PC-9 (cell line): Measurements from ENCODE around the gene STUM.

Experiments used
- CTCF ChIP-seq: fragments of 200-600 bp; sonication (generic); conservative IDR thresholded peaks from 2 replicates; pipeline ENCODE4 v1.6.1; 2017; ENCODE audit warnings: mixed run types, antibody characterized with exemption, mild to moderate bottlenecking, moderate library complexity
- EZH2 ChIP-seq: fragments of 200-600 bp; sonication (generic); IDR thresholded peaks from 2 replicates; pipeline ENCODE4 v1.8.0; 2017; ENCODE audit warnings: antibody characterized with exemption, low read depth

GRCh38 chr1:226632922-226633351 lies 84.4 kb downstream of the STUM start:
- TF ChIP-seq CTCF (no peak), EZH2 (no peak)
